HepG2 (cell line): ENCODE measurements around the gene MYO16. TPM values are rescaled to one million over a fixed set of nuclear protein-coding genes. Genes with fewer than 3 reads are reported as not detected.

ENCODE experiments used
- ATAC-seq: fragments of 200-7000 bp; cut with Tn5 transposase; 3 replicates; pipeline ENCODE4 v1.9.1; 2020; ENCODE audit warnings: mild to moderate bottlenecking, moderate library complexity
- BruUV-seq: library from RNA; stranded (reverse); fragments of 400-500 nt; replicated peaks from 2 replicates; lab custom pipeline; 2021; lab: Mats Ljungman, UMichigan
- CTCF ChIA-PET: fragments of 300-600 bp; formaldehyde crosslinking; extraction: SDS; loops from one replicate; lab custom pipeline; 2021; ENCODE audit warnings: low total read pairs, inconsistent platforms, low intra/inter-chr PET ratio; lab: Yijun Ruan, JAX
- POLR2A ChIA-PET: fragments of 350-600 bp; sonication (Branson Sonifier 250); formaldehyde crosslinking; loops from one replicate; lab custom pipeline; 2020; ENCODE audit warnings: antibody characterized with exemption, inconsistent platforms; lab: Yijun Ruan, JAX
- DNase-seq: peaks from one replicate; pipeline ENCODE4 v3.0.0-alpha.2; 2015; ENCODE audit warnings: low spot score
- FAIRE-seq: peaks from 3 replicates; lab custom pipeline; 2011; peaks lifted over from hg19 to GRCh38; lab: Jason Lieb, UNC
- H2AFZ ChIP-seq: one replicate; pipeline ENCODE4 v1.6.1; 2011; ENCODE audit warnings: low read length, inconsistent platforms
- H3K27ac ChIP-seq: fragments of 300-600 bp; 3 replicates; pipeline ENCODE4 v1.8.0; 2011; ENCODE audit warnings: mixed run types, mild to moderate bottlenecking, mixed read lengths, low read length, inconsistent platforms; ENCODE audit not compliant: insufficient read depth; ENCODE audit errors: extremely low read length
- H3K27me3 ChIP-seq, 2 experiments: fragments of 200-600 bp in 1 of 2; 2 replicates in 1 of 2; 3 replicates in 1 of 2; pipeline versions ENCODE4 v1.6.0 to v1.8.0; 2011; ENCODE audit warnings: low read length in 2 of 2, mild to moderate bottlenecking in 2 of 2, moderate library complexity in 2 of 2, inconsistent platforms in 1 of 2; ENCODE audit not compliant: insufficient read depth in 2 of 2, control insufficient read depth in 1 of 2
- H3K36me3 ChIP-seq, 2 experiments: fragments of 200-600 bp in 1 of 2; replicated peaks in 1 of 2; 2 replicates in 1 of 2; 3 replicates in 1 of 2; pipeline versions ENCODE4 v1.5.1 to v1.8.0; 2011; ENCODE audit warnings: low read length in 2 of 2, inconsistent platforms in 1 of 2; ENCODE audit not compliant: insufficient read depth in 2 of 2, control insufficient read depth in 1 of 2
- H3K4me1 ChIP-seq: 2 replicates; pipeline ENCODE4 v1.5.1; 2012; ENCODE audit warnings: low read length, inconsistent platforms; ENCODE audit not compliant: insufficient read depth
- H3K4me2 ChIP-seq: 2 replicates; pipeline ENCODE4 v1.6.0; 2011; ENCODE audit warnings: low read depth, low read length, inconsistent platforms
- H3K4me3 ChIP-seq, 3 experiments: fragments of 200-600 bp in 1 of 3; sonication (generic), shearing (Covaris generic) in 1 of 3; replicated peaks in 1 of 3; 2 replicates each; pipeline ENCODE4 v1.5.1; 2011 to 2016; ENCODE audit warnings: low read length in 3 of 3, inconsistent platforms in 2 of 3, low read depth in 2 of 3, mild to moderate bottlenecking in 2 of 3, control low read depth in 1 of 3, mixed read lengths in 1 of 3; ENCODE audit not compliant: insufficient read depth in 1 of 3
- H3K79me2 ChIP-seq: one replicate; pipeline ENCODE4 v1.6.1; 2011; ENCODE audit warnings: low read length, inconsistent platforms; ENCODE audit not compliant: insufficient read depth
- H3K9ac ChIP-seq: 2 replicates; pipeline ENCODE4 v1.6.0; 2011; ENCODE audit warnings: mild to moderate bottlenecking, low read depth, low read length, inconsistent platforms; ENCODE audit not compliant: insufficient read depth
- H3K9me3 ChIP-seq: 2 replicates; pipeline ENCODE4 v1.5.1; 2012; ENCODE audit warnings: mild to moderate bottlenecking, low read length
- H4K20me1 ChIP-seq: 2 replicates; pipeline ENCODE4 v1.6.0; 2011; ENCODE audit warnings: inconsistent platforms, mild to moderate bottlenecking, low read length, moderate library complexity; ENCODE audit not compliant: insufficient read depth
- CBX1 ChIP-seq: IDR thresholded peaks from one replicate; pipeline ENCODE4 v1.6.1; 2016; ENCODE audit warnings: antibody characterized with exemption, low read depth
- EP300 ChIP-seq, 3 experiments: sonication (generic) in 1 of 3; formaldehyde crosslinking in 1 of 3; IDR thresholded peaks; 2 replicates each; pipeline versions ENCODE4 v1.5.1 to v1.6.1; 2011 to 2020; ENCODE audit warnings: low read depth in 2 of 3, low read length in 2 of 3, borderline replicate concordance in 1 of 3, improper control_type of control experiment in 1 of 3, mild to moderate bottlenecking in 1 of 3, missing genetic modification reagents in 1 of 3, moderate library complexity in 1 of 3
- ERF ChIP-seq: IDR thresholded peaks from 2 replicates; pipeline ENCODE4 v1.6.1; 2018; ENCODE audit warnings: missing biosample characterization, missing genetic modification reagents
- KAT8 ChIP-seq: IDR thresholded peaks from 2 replicates; pipeline ENCODE4 v1.6.1; 2016; ENCODE audit warnings: missing genetic modification reagents, missing compliant biosample characterization
- PBX2 ChIP-seq: IDR thresholded peaks from 2 replicates; pipeline ENCODE4 v1.6.1; 2016; ENCODE audit warnings: control low read depth
- PCBP2 ChIP-seq: fragments of 200-400 bp; formaldehyde crosslinking; optimal IDR thresholded peaks from 2 replicates; pipeline ENCODE3; 2018; ENCODE audit warnings: low read length, low read depth; ENCODE audit not compliant: poor library complexity, severe bottlenecking
- RARA ChIP-seq: IDR thresholded peaks from 2 replicates; pipeline ENCODE4 v1.6.1; 2016; ENCODE audit warnings: missing genetic modification reagents, missing compliant biosample characterization
- RELA ChIP-seq: sonication (generic); formaldehyde crosslinking; IDR thresholded peaks from 2 replicates; pipeline ENCODE4 v1.4.0; 2020; ENCODE audit warnings: missing genetic modification reagents
- RFX5 ChIP-seq: IDR thresholded peaks from 2 replicates; pipeline ENCODE4 v1.6.1; 2011; ENCODE audit warnings: low read depth, low read length, improper control_type of control experiment
- ZBTB40 ChIP-seq, 2 experiments: fragments of 450-650 bp in 1 of 2; sonication (generic) in 1 of 2; formaldehyde crosslinking in 1 of 2; IDR thresholded peaks; 2 replicates each; pipeline versions ENCODE4 v1.6.1 to v1.8.0; 2016 to 2022; ENCODE audit warnings: antibody characterized with exemption in 1 of 2, mild to moderate bottlenecking in 1 of 2, missing genetic modification reagents in 1 of 2
- ZKSCAN1 ChIP-seq: fragments of 150-350 bp; IDR thresholded peaks from 2 replicates; pipeline ENCODE4 v1.6.1; 2014; ENCODE audit warnings: low read length
- ZMYM2 ChIP-seq: sonication (generic); formaldehyde crosslinking; IDR thresholded peaks from 2 replicates; pipeline ENCODE4 v1.8.0; 2022; ENCODE audit warnings: mild to moderate bottlenecking, missing genetic modification reagents
- ZNF547 ChIP-seq: sonication (generic); formaldehyde crosslinking; IDR thresholded peaks from 2 replicates; pipeline ENCODE4 v1.5.1; 2020; ENCODE audit warnings: mild to moderate bottlenecking, missing genetic modification reagents
- WGBS: methylation state at CpG from one replicate; pipeline ENCODE4 v1.1.6; 2017; ENCODE audit warnings: low lambda C conversion rate; 5-methylcytosine and 5-hydroxymethylcytosine counted together
- in situ Hi-C: cut with HindIII; loops from 2 replicates; pipeline ENCODE4 v1.10.0; 2017; ENCODE audit warnings: low pct_unique_long_range_greater_than_20kb; ENCODE audit not compliant: extremely low pct_ligation_motif_present
- intact Hi-C: fragments of 100-400 bp; cut with micrococcal nuclease; formaldehyde crosslinking; loops from one replicate; pipeline ENCODE4 v1.10.0; 2022; ENCODE audit not compliant: unreplicated experiment
- polyA plus RNA-seq, 8 experiments: library from polyadenylated mRNA; depleted of rRNA in 3 of 8; stranded (reverse) in 7 of 8; unstranded in 1 of 8; fragments of >200 nt; fragmentation: Illumina TruSeq in 4 of 8; extraction: Trizol in 4 of 8; gene quantifications; 2 replicates each; pipeline versions ENCODE4 v1.2.1 to v1.2.3, GENCODE V29; 2011 to 2016; ENCODE audit warnings: low read depth in 4 of 8, missing spikeins in 1 of 8, mixed read lengths in 1 of 8; ENCODE audit not compliant: insufficient read depth in 1 of 8
- total RNA-seq, 5 experiments: library from RNA; depleted of rRNA; stranded (reverse); fragments of >200 nt; fragmentation: Illumina TruSeq; extraction: Trizol; gene quantifications; 2 replicates each; pipeline ENCODE4 v1.2.3, GENCODE V29; 2016; ENCODE audit warnings: low read depth in 1 of 5
- TF ChIP-seq, protein P1 (sequence below): sonication (generic); formaldehyde crosslinking; IDR thresholded peaks from 2 replicates; pipeline ENCODE4 v1.8.0; 2022; ENCODE audit warnings: mild to moderate bottlenecking, missing genetic modification reagents

The MYO16 gene
- total and polyA plus RNA-seq, 2 of the 13 experiments (the other 11 are each of a cell fraction or from before 2014, with no cell fraction given), result not detected

DNA sequence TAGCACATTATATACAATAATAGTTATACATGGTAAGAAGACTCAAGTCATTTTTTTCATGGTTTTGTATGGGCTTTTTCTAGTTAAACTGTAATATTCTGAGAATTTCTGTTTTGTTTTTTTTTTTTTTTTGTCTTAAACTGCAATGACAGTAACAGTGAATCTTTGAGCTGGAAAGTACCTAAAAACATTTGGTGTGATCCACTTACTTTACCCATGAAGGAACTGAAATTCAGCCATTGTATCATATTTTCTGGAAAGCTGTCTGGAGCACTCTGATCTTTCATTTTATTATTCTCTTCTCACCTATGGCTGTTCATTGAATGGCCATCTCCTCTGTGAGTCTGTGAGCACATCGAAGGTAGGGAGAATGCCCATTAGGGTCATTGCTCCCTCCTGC, 37.8 kb downstream of the MYO16 start:
- no peak for FAIRE-seq
- BruUV-seq, result no TSS peak
- DNase-seq, result no peak
- TF ChIP-seq ZNF547 (CRISPR knock-in tag), result no peak
- TF ChIP-seq ERF (CRISPR knock-in tag), result no peak
- TF ChIP-seq, protein P1, sequence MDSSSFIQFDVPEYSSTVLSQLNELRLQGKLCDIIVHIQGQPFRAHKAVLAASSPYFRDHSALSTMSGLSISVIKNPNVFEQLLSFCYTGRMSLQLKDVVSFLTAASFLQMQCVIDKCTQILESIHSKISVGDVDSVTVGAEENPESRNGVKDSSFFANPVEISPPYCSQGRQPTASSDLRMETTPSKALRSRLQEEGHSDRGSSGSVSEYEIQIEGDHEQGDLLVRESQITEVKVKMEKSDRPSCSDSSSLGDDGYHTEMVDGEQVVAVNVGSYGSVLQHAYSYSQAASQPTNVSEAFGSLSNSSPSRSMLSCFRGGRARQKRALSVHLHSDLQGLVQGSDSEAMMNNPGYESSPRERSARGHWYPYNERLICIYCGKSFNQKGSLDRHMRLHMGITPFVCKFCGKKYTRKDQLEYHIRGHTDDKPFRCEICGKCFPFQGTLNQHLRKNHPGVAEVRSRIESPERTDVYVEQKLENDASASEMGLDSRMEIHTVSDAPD, result no peak
- TF ChIP-seq EP300 (IDR thresholded peaks at IDR 0.05; ENCODE audit: low read depth in 2 of 2, low read length in 2 of 2), result no peak
- no peak for TF ChIP-seq EP300 (CRISPR knock-in tag; IDR thresholded peaks at IDR 0.05; ENCODE audit: borderline replicate concordance)
- no peak for TF ChIP-seq RARA (CRISPR knock-in tag)
- no peak for TF ChIP-seq PBX2 (CRISPR knock-in tag)
- TF ChIP-seq RELA (CRISPR knock-in tag), result no peak
- no peak for TF ChIP-seq PCBP2
- TF ChIP-seq ZBTB40 (IDR thresholded peaks at IDR 0.05), result no peak
- no peak for TF ChIP-seq ZBTB40 (CRISPR knock-in tag; IDR thresholded peaks at IDR 0.05)
- TF ChIP-seq ZKSCAN1, result no peak
- no peak for TF ChIP-seq ZMYM2 (CRISPR knock-in tag)
- TF ChIP-seq RFX5, result no peak
- TF ChIP-seq CBX1, result no peak
- no peak for TF ChIP-seq KAT8 (CRISPR knock-in tag)

More for the DNA sequence above, 37.8 kb downstream of the MYO16 start:
- Histone ChIP-seq H4K20me1 (no peaks in the 10 kb centered on the region), H3K27me3 (no peaks in the 10 kb centered on the region), H3K4me3 (no peak overlapping the region), H2AFZ (no peak overlapping the region), H3K4me2 (no peak overlapping the region), H3K9me3 (peaks cover 53% of the 10 kb centered on the region), H3K27ac (no peak overlapping the region), H3K4me1 (no peaks in the 10 kb centered on the region), H3K79me2 (no peaks in the 10 kb centered on the region), H3K9ac (no peak overlapping the region), H3K36me3 (no peaks in the 10 kb centered on the region)
- ChIA-PET POLR2A (no interaction called here), CTCF (no interaction called here)
- intact Hi-C loops (no loop called here), in situ Hi-C loops (no loop called here)
- no peak for ATAC-seq
- WGBS, result 9% methylated on average over 1 of the region's 1 CpG
